ENCODE results near the gene SIN3A.

SIN3A gene

GRCh38 chr15:75431270-75431669 is 20.2 kb downstream of the SIN3A start:
- TF ChIP-seq TEAD4 (IDR thresholded peaks at IDR 0.05) (no peak), TCF12 (IDR thresholded peaks at IDR 0.05; ENCODE audit: low read depth) (no peak), ZBTB7A (IDR thresholded peaks at IDR 0.05; ENCODE audit: low read depth) (no peak), EP300 (IDR thresholded peaks at IDR 0.05; ENCODE audit: borderline replicate concordance) (no peak), FOXM1 (IDR thresholded peaks at IDR 0.05; ENCODE audit: borderline replicate concordance, low read depth) (no peak)
- TF ChIP-seq, protein P1, sequence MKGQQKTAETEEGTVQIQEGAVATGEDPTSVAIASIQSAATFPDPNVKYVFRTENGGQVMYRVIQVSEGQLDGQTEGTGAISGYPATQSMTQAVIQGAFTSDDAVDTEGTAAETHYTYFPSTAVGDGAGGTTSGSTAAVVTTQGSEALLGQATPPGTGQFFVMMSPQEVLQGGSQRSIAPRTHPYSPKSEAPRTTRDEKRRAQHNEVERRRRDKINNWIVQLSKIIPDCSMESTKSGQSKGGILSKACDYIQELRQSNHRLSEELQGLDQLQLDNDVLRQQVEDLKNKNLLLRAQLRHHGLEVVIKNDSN (IDR thresholded peaks at IDR 0.05): no peak

DNA sequence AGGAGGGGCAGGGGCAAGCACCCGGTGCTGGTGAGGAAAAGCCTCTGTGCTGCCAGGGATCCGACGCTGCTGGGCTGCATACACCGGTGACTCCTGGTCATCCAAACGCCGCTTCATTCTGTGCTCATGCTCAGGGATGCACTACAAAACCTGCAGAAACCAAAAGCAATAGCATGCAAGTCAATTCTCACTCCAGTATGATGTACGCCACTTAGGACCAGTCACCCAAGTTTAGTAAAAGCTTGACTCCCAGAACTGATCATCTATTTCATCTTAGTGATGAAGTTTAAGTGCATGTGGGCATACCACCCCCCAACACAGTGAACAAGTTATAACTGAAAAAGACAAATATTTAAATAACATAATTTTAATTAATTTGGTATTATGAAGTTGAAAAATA is 21.2 kb downstream of the SIN3A start:
- TF ChIP-seq EGR1 (IDR thresholded peaks at IDR 0.05) (no peak), YY1 (IDR thresholded peaks at IDR 0.05; ENCODE audit: low read depth) (no peak), ZBTB7A (IDR thresholded peaks at IDR 0.05; ENCODE audit: low read depth) (no peak), TCF12 (IDR thresholded peaks at IDR 0.05; ENCODE audit: low read depth) (no peak), MAX (IDR thresholded peaks at IDR 0.05) (no peak), TAF1 (IDR thresholded peaks at IDR 0.05; ENCODE audit: low read depth) (no peak), RAD21 (IDR thresholded peaks at IDR 0.05; ENCODE audit: low read depth) (no peak), TEAD4 (IDR thresholded peaks at IDR 0.05) (no peak), CREB1 (IDR thresholded peaks at IDR 0.05; ENCODE audit: low read depth) (no peak), CEBPB (IDR thresholded peaks at IDR 0.05) (no peak), FOXM1 (IDR thresholded peaks at IDR 0.05; ENCODE audit: borderline replicate concordance, low read depth) (no peak), EP300 (IDR thresholded peaks at IDR 0.05; ENCODE audit: borderline replicate concordance) (no peak), NFIC (IDR thresholded peaks at IDR 0.05) (no peak)
- TF ChIP-seq, protein P2, sequence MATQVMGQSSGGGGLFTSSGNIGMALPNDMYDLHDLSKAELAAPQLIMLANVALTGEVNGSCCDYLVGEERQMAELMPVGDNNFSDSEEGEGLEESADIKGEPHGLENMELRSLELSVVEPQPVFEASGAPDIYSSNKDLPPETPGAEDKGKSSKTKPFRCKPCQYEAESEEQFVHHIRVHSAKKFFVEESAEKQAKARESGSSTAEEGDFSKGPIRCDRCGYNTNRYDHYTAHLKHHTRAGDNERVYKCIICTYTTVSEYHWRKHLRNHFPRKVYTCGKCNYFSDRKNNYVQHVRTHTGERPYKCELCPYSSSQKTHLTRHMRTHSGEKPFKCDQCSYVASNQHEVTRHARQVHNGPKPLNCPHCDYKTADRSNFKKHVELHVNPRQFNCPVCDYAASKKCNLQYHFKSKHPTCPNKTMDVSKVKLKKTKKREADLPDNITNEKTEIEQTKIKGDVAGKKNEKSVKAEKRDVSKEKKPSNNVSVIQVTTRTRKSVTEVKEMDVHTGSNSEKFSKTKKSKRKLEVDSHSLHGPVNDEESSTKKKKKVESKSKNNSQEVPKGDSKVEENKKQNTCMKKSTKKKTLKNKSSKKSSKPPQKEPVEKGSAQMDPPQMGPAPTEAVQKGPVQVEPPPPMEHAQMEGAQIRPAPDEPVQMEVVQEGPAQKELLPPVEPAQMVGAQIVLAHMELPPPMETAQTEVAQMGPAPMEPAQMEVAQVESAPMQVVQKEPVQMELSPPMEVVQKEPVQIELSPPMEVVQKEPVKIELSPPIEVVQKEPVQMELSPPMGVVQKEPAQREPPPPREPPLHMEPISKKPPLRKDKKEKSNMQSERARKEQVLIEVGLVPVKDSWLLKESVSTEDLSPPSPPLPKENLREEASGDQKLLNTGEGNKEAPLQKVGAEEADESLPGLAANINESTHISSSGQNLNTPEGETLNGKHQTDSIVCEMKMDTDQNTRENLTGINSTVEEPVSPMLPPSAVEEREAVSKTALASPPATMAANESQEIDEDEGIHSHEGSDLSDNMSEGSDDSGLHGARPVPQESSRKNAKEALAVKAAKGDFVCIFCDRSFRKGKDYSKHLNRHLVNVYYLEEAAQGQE (IDR thresholded peaks at IDR 0.05; ENCODE audit: low read depth): no peak
- TF ChIP-seq, protein P1 (IDR thresholded peaks at IDR 0.05): no peak

GRCh38 chr15:75428152-75428551 is 23.3 kb downstream of the SIN3A start:
- no peak for TF ChIP-seq TEAD4 (IDR thresholded peaks at IDR 0.05)

DNA sequence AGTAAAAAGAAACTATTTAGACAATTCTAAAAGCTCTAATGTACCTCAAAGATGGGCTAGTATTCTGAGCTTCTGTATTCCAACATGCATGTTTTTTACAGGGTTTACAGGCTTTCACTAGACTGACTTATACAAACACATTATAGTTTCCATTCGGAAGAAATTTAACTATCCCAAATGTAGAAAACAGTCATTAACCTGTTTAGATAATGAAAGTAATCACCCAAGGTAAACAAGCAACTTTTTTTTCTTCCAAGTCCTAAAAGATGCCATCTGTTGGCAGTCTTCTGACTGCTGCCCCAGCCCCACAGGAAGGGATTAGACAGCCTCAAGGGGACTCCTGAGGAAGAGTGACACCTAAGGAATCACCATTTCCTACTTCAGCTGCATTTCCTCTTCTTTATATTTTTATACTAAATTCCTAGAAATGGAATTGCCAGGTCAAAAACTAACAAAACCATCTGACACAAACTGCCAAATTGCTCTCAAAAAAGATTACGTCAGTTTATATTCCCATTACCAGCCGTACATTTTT is 25.5 kb downstream of the SIN3A start:
- no peak for TF ChIP-seq CREB1 (IDR thresholded peaks at IDR 0.05; ENCODE audit: low read depth)
- TF ChIP-seq EGR1 (IDR thresholded peaks at IDR 0.05): no peak
- no peak for TF ChIP-seq TCF12 (IDR thresholded peaks at IDR 0.05; ENCODE audit: low read depth)
- no peak for TF ChIP-seq RAD21 (IDR thresholded peaks at IDR 0.05; ENCODE audit: low read depth)
- no peak for TF ChIP-seq ZBTB7A (IDR thresholded peaks at IDR 0.05; ENCODE audit: low read depth)
- TF ChIP-seq YY1 (IDR thresholded peaks at IDR 0.05; ENCODE audit: low read depth): no peak
- TF ChIP-seq, protein P2 (IDR thresholded peaks at IDR 0.05; ENCODE audit: low read depth): no peak
- no peak for TF ChIP-seq CEBPB (IDR thresholded peaks at IDR 0.05)
- no peak for TF ChIP-seq TEAD4 (IDR thresholded peaks at IDR 0.05)
- TF ChIP-seq FOXM1 (IDR thresholded peaks at IDR 0.05; ENCODE audit: borderline replicate concordance, low read depth): no peak
- TF ChIP-seq MAX (IDR thresholded peaks at IDR 0.05): no peak
- TF ChIP-seq, protein P1 (IDR thresholded peaks at IDR 0.05): no peak
- TF ChIP-seq EP300 (IDR thresholded peaks at IDR 0.05; ENCODE audit: borderline replicate concordance): no peak
- TF ChIP-seq NFIC (IDR thresholded peaks at IDR 0.05): no peak

GRCh38 chr15:75422554-75422953 is 28.9 kb downstream of the SIN3A start:
- no peak for TF ChIP-seq YY1 (IDR thresholded peaks at IDR 0.05; ENCODE audit: low read depth)
- TF ChIP-seq FOXM1 (IDR thresholded peaks at IDR 0.05; ENCODE audit: borderline replicate concordance, low read depth): no peak
- TF ChIP-seq CREB1 (IDR thresholded peaks at IDR 0.05; ENCODE audit: low read depth): no peak
- TF ChIP-seq MAX (IDR thresholded peaks at IDR 0.05): no peak
- TF ChIP-seq, protein P1 (IDR thresholded peaks at IDR 0.05): no peak
- no peak for TF ChIP-seq TCF12 (IDR thresholded peaks at IDR 0.05; ENCODE audit: low read depth)
- TF ChIP-seq CEBPB (IDR thresholded peaks at IDR 0.05): no peak
- TF ChIP-seq EGR1 (IDR thresholded peaks at IDR 0.05): no peak
- no peak for TF ChIP-seq EP300 (IDR thresholded peaks at IDR 0.05; ENCODE audit: borderline replicate concordance)
- TF ChIP-seq TEAD4 (IDR thresholded peaks at IDR 0.05): no peak
- no peak for TF ChIP-seq RAD21 (IDR thresholded peaks at IDR 0.05; ENCODE audit: low read depth)
- TF ChIP-seq NFIC (IDR thresholded peaks at IDR 0.05): no peak
- TF ChIP-seq ZBTB7A (IDR thresholded peaks at IDR 0.05; ENCODE audit: low read depth): no peak
- no peak for TF ChIP-seq TAF1 (IDR thresholded peaks at IDR 0.05; ENCODE audit: low read depth)
- TF ChIP-seq, protein P2 (IDR thresholded peaks at IDR 0.05; ENCODE audit: low read depth): no peak

Measured in Ishikawa (cell line).